OCI-M1 (cell line): ENCODE results near the gene CALHM2.

Experiments used
- DNase-seq: peaks from one replicate; lab custom pipeline; 2025; lab: John Stamatoyannopoulos, UW

The CALHM2 gene

DNA sequence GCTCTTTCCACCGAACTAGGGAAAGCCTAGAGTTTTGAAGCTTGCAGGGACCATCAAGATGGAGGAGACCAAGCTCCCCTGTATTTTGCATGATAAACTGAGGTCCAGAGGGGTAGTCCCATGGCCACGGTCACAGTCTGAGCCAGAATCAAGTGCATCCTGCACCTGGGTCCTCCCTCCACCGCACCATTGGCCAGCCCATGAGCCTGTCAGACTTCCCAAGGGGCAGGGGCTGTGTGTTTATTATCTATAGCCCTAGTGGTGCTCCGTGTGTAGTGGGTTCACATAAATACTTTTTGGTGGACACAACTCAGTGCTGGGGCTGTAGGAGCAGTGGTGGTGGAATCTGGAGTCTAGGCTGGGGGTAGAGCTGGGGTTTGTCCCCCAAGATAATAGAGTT, 23.3 kb upstream of the CALHM2 start:
- no peak for DNase-seq

- no peak for DNase-seq
Measured at GRCh38 chr10:103474077-103474476, 21.9 kb upstream of the CALHM2 start.

- DNase-seq: no peak
Measured at GRCh38 chr10:103473261-103473671, 21.1 kb upstream of the CALHM2 start.

- DNase-seq: no peak
Measured at GRCh38 chr10:103472005-103472404, 19.8 kb upstream of the CALHM2 start.

GRCh38 chr10:103470761-103471653, 18.8 kb upstream of the CALHM2 start:
- peak; percentile 81 for DNase-seq

- DNase-seq: no peak
Measured at GRCh38 chr10:103469201-103469600, 17.0 kb upstream of the CALHM2 start.

- no peak for DNase-seq
Measured at GRCh38 chr10:103467406-103467805, 15.2 kb upstream of the CALHM2 start.

DNA sequence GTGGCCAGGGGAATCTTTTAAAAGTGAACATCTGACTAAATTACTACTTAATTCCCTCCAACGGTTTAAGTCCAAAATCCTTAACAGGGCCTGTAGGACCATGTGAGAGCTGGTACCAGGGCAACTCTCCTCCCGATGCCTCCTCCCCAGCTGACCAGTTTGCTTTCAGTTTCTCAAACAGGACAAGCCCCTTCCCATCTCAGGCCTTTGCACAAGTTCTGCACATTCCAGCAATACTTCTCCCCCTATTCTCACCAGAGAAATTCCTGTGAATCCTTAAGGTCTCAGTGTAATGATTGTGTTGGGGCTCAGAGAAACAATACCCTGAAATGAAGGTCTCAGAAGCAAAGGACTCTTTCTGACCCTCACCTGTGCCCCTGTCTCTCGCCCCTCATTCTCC, 14.6 kb upstream of the CALHM2 start:
- DNase-seq: no peak

DNA sequence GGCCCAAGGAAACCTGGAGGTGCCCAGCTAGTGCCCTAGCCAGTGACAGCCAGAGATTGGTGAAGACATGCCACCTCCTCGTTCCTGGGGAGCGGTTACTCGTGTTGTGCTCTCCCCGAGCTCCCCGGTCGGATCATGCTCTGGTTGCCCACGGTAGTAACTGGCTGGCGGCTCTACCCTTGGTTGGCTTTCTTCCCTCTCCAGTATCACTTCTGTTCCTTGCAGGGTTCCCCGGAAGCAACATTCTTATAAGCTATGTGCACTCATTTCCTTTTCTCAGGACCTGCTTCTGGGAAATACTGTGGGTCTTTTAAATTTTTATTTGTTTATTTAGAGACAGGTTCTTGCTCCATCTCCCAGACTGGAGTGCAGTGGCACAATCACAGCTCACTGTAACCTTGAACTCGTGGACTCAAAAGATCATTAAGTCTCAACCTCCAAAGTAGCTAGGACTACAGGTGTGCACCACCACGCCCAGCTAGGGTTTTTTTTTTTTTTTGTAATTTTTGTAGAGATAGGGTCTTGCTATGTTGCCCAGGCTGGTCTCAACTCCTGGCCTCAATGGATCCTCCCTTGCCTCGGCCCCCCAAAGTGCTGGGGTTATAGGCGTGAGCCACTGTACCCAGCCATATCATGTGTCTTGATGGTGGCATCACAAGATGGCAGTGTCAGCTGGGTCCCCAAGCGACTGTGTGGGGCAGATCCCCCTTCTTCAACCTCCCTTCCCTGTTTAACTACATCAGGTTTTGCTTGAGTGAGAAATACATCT, 13.4 kb upstream of the CALHM2 start:
- DNase-seq: no peak

- no peak for DNase-seq
Measured at GRCh38 chr10:103463499-103463898, 11.3 kb upstream of the CALHM2 start.

DNA sequence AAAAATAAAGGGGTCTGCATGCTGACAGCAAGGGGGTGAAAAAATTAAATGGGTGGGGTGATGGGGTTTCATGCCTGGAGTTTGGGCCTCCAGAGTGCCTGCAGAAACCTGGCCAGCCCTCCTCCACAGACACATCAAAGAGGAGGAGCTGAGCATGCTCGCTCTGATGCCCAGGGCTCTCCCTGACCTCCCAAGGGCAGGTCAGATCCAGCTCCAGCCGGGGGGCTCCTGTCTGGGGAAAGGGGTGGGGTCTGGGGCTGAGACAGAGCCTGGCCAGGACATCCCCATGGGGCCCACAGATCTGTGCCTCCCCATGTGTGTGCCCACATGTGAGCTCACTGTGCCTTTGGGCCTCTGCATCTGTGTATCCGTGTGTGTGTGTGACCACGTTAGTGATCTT, 7.4 kb upstream of the CALHM2 start:
- DNase-seq: no peak

- no peak for DNase-seq
Measured at GRCh38 chr10:103458720-103459119, 6.5 kb upstream of the CALHM2 start, which contains the start of gene CALHM1. TSS of gene CALHM1 (minus strand) at chr10:103458900. CDS start at chr10:103458751, 149 bp downstream.

DNA sequence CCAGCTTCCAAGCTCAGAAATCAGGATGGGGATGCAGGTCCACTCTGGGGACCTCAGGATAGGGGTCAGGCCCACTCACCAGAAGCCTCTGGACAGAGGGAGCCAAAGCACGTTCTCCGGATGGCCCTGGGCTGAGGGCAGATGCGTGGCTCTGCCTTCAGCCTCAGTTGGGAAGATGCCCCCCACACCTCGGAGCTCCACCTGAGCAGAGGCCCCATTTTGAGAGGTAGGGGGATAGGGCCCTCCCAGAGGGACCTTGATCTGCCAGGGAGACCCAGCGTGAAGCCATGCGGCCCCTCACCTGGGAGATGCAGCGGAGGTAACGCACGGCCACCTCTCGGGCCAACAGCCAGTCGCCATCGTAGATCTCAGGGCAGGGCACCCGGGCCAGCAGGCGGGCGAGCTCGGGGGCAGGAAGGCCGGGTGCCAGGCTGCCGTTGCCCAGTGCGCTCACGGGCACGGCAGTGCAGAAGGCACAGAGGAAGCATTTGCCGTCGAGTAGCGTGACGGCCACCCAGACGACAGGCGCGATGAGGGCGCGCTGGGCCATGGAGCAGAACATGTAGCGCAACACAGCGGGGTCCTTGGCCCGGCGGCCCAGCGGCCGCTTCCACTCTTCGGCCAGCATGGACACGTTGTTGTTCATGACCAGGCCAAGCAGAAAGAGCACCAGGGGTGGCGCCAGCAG, 5.9 kb upstream of the CALHM2 start:
- DNase-seq: no peak

DNA sequence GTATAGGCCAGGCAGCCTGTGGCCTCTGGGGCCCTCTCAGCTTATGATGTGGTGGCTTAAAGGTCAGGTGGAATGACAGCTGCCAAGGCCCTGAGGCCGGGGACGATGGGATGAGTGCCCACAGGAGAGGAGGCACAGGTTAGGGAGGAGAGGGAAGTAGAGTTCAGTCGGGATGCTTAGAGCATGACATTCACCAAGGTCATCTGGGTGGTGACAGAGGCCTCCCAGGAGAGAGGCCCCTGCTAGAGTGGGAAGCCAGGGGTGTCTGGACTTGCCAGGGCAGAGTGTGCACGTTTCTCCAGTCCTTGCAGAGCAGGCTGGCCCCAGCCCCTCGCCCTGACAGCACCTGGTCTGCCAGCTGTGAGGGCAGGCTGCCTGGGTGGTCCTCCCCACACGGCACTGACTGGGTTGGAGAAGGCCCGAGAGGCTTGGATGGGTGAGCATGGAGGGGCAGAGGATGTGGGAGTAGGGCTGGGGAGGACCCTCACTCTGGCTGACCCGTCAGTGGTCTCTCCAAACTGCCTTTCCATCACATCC, 5.1 kb upstream of the CALHM2 start:
- DNase-seq: no peak

DNA sequence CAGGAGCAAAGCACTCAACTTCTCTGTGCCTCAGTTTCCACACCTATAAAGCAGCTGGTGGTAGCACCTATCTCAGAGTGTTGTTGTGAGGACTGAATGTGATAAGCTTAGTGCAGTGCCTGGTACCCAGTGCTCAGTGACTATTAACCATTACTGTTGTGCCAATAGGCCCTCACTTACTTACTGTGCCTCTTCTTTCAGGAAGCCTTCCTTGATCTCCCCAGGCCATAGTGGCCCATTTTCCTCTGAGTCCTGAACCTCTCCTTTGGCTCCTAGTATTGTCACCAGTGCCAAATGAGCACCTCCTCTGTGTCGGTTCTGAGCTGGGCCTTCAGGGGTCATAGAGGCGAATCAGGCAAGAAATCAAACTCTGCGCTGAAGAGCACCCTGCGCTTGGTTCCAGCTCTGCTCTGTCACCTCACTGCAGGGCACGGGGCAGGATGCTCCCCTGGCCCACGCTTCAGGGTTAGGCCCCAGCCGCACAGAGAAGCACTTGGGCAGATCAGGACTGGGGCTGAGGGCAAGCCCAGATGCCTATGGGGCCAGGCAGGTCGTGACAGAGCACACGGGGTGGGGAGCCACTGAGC, 4.0 kb upstream of the CALHM2 start:
- DNase-seq: no peak

- DNase-seq: no peak
Measured at GRCh38 chr10:103455235-103455634, 3.1 kb upstream of the CALHM2 start.

DNA sequence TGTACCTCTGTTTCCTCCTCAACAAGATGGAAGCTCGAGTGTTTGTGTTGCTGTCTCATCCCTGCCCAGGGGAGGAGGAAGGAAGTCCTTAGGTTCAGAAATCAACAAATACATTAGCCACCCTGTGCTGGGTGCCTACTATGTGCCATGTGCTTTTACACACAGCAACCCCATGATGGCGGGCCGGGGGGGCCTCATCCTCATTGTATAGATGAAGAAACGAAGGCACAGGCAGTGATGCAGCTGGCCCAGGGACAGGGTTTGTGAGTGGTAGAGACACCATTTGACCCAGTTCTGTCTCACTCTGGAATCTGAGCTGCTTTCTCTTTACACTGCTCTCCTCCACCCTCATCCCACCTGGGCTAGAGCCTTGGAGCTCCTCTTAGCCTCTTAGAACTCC, 1.9 kb upstream of the CALHM2 start:
- DNase-seq: no peak

GRCh38 chr10:103452506-103453230, 498 bp upstream of the CALHM2 start:
- no peak for DNase-seq

- DNase-seq: peak; percentile 58
Measured at GRCh38 chr10:103451091-103451813, 918 bp downstream of the CALHM2 start.

- no peak for DNase-seq
Measured at GRCh38 chr10:103450201-103450695, 1.9 kb downstream of the CALHM2 start.
